NOMO-1 treated with dmso at 0.1 percent for 144 hours (cell line): ENCODE results near the gene RIN3.
"Not testable (repeated sequence)": the region's sequence is repeated elsewhere in the genome, so short reads cannot be mapped to it uniquely, and the experiment has no call there.

Experiments
- DNase-seq: peaks from one replicate; lab custom pipeline; 2025; ENCODE audit not compliant: unreplicated experiment; lab: John Stamatoyannopoulos, UW

RIN3 gene

DNA sequence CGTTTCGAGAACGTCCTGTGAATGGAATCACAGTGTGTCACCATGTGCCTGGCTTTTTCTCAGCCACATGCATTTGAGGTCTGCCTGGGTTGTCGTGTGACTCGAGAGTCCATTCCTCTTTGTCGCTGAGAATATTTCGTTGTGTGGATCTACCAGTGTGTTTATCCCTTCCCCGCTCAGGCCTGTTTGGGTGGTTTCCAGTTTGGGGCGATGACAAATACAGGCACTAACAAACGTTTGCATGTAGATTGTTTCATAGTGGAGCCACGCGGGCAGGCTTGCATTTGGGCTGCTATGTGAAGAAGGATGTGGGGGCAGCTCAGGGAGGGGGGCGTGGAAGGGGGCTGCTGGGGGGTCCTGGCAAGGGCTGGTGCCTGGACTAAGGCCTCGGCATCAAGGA is 14.1 kb downstream of the RIN3 start:
- no peak for DNase-seq

DNA sequence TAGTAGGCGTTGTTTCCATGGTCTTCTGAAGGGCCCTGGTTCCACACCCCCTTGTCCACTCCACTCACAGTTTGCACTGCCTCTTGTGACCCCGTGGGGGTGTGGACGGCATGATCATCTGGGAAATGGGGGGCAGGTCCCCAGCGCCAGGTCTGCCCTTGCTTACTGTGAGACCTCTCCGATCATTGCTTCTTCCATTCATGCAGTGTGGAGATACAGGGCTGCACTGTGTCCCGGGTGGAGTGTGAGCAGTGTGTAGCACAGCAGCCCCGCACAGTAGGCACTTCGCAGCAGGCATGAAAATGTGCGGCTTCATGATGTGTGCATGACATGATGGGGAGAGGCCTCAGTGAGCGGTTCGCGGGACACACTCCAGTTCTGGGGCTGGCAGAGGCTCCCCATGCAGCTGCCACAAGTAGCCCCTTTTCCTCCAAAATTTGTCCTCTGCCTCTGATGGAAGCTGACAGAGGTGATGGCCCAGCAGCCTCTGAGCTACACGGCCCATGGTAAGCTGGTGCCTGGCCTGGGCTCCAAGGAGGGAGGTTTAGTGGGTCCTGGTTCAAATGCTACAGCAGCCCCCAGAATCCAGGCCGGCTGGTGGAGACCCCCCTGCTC is 15.0 kb downstream of the RIN3 start:
- no peak for DNase-seq

DNA sequence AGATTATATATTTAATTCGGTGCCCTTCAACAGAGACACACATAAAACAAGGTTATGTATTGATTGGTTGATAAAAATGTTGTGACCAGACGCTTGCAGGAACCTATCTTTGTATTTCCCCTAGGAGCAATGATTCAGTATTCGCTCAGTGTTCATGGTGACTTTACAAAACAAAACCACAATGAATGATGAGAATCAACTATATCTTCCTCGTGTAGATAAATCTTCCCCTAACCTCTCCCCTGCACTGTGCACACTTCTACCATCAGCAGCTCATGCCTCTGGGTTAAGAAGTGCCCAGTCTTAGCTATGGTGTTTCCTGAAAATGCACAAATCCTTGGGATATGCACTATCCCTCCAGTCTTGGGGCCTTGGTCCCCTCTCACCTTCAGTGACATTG is 16.3 kb downstream of the RIN3 start:
- no peak for DNase-seq

DNA sequence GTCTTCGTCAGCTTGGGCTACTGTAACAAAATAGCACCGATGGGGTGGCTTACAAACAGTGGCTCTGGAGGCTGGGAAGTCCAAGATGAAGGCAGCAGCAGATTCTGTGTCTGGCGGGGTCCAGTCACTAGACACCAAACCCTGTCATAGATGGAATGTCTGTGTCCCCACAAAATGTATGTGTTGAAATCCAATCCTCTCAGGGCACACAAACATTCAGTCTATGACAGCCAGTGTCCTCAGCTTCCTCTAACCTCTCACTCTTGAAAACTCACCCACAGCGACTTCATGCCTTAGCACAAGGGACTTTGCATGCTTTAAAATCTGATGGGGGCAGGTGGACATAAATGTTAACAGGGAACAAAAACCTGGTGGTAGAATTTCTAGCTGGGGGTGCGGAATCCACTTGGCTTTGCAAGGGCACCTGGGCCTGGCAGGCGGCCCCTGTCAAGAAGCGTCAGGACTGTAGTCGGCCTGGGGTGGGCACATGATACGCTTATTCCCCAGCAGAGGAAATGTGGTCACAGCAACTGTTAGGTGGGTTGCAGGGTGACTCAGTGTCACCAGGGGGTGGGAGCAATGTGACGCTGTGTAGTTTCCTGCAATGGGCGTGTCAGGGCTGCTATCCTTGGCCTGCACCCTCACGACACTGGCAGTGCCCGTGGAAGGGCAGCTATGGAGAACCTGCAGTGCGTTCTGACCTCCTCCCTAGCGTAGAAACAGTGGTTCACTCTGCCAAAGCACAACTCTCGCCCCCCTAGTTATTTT is 17.7 kb downstream of the RIN3 start:
- DNase-seq, result no peak

DNA sequence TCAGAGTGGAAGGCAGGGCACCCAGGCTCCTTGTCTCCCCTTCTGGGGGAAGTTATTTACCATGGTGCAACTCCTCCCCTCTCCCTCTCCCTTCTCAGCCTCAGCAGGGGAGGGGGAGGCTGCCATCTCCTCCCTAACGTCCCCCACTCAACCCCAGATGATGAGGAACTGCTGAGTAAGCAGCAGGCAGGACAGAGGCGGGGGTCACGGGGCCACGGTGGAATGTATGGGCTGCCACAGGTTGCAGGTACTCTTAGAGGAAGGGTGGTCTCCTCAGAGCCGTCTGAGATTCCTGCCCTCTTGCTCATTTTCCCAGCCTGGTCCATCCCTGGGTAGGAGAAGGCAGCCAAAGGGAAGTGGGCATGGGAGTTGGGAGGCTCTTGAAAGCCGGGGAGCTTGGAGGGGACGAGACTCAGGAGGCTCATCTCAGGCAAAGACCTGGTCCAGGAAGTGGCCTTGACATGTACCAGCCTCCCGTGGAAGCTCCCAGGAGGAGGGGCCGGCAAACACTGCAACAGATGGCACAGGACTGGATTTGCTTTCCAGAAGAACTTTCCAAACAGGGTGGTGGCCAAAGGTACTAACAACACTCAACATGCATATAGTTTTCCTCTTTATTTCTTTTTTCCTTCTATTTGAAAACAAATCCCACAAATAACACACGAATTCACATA is 19.0 kb downstream of the RIN3 start:
- no peak for DNase-seq

DNA sequence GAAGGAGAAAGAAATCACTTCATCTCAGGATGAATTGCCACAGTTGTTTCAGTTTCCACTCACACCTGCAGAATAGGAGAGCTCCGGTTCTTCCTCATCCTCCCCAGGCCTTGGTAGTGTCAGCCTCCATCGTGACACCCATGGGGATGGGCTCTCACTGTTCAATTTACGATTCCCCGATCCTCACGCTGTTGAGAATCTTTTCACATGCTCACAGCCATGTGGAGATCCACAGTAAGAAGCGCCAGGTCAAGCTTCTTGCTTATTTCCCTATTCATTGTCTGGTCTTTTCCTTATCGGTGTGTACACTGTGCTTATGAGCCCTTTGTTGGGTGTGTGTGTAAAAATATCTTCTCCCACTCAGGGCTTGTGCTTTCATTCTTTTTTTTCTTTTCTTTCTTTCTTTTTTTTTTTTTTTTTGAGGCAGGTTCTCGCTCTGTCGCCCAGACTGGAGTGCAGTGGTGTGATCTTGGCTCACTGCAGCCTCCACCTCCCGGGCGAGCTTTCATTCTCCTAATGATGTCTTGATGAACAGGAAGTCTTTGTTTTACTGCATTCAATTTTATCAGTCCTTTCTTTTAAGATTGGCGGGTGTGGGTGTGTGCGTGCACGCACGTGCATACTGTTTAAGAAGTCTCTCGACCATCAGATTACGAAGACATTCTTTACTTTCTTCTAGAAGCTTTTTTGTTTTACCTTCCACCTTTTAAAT is 21.5 kb downstream of the RIN3 start:
- no peak for DNase-seq

DNA sequence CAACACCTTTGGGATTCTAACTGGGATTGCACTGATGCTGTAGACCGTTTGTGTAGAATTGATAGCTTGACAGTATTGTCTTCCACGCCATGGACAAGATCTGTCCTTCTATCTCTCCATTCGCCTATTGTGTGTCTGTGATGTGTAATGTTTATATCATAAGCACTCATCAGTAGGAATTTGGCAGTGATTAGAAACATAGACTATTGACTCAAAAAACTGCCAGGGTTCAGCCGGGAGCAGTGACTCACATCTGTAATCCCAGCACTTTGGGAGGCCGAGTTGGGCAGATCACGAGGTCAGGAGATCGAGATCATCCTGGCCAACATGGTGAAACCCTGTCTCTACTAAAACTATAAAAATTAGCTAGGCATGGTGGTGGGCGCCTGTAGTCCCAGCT is 22.6 kb downstream of the RIN3 start:
- DNase-seq, result not testable (repeated sequence)

DNA sequence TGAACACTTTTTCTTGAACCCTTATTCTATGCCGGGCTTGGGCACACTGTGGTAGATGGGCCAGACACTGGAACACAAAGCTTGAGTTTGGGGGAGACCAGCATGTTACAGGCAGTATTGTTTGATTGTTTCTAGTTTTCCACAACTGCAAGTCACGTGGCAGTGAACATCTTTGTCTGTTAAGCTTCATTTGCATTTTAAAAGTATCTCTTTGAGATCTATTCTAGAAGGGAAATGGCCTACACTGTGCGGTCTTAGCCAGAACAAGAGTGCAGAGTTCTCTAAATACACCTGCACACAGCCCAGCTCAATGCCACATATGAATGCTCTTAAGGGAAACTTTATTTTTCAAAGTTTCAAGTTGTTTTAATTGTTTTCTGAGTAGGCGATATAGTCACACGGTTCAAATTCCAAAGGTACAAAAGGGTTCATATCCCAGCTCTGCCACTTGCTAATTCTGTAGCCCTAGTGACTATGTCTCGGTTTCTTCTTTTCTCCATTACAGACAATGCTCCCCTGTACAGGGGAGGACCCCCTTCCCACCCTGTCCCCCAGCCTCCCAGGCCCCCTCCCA is 24.9 kb downstream of the RIN3 start:
- DNase-seq, result no peak

DNA sequence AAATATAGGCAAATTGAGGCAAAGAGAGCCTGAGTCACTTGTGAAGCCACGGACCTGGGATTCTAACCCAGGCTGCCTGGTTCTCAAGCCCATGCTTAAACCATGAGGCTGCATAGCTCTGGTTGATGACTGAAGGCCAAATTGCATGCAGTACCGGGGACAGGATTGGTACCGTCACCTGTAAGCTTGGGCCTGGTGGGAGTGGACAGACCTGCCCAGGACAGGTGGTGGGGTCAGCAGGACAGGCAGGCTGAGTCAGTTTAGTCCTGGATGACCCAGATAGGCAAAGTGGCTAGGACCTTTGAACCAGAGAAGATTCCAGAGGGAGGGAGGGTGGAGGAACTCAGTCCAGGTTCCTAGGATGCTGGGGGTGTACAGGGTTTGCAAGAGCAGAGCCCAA is 25.8 kb downstream of the RIN3 start:
- no peak for DNase-seq

DNA sequence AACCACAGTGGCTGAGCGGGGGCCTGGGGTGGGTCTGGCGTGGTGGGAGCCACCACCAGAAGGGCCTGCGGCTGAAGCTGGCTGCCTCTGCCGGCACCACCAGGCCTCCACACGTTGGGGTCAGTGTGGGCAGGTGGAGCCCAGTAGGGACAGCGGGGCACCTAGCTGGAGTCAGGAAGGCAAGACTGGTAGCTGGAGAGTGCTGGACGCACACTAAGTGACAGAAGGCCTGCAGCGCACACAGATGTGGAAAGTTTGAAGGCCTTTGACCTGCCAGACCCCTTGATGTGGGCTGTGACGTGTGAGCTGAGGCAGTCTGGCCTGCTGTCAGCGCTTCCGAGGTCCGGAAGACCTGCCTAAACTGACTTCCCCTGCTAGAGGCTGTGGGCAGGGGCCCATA is 26.3 kb downstream of the RIN3 start:
- no peak for DNase-seq

DNA sequence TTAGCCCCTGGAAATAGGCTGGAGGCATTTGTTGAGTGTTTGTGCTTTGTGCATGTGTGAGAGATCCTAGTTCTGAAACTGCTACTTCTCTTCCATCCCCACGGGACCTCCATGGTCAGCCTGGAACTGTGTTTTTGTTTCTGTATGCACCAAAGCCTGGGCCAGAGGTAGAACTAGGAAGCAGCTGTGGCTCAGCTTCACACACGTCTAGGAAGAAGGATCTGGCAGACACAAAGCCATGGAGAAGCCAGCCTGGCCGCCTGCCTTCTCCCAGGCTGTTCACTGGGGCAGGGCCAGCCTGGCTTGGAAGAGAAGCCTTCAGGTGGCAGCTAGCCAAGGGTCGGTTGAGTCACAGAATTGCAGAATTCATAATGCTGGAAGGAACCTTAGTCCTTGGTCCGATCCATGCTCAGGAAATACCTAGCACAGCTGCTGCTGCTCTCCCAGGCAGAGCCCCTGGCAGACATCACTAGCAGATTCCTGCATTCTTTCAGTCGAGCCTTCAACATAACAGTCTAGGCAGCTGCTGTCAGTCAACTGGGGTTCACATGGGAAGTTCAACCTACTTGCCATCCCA is 27.0 kb downstream of the RIN3 start:
- DNase-seq, result no peak

DNA sequence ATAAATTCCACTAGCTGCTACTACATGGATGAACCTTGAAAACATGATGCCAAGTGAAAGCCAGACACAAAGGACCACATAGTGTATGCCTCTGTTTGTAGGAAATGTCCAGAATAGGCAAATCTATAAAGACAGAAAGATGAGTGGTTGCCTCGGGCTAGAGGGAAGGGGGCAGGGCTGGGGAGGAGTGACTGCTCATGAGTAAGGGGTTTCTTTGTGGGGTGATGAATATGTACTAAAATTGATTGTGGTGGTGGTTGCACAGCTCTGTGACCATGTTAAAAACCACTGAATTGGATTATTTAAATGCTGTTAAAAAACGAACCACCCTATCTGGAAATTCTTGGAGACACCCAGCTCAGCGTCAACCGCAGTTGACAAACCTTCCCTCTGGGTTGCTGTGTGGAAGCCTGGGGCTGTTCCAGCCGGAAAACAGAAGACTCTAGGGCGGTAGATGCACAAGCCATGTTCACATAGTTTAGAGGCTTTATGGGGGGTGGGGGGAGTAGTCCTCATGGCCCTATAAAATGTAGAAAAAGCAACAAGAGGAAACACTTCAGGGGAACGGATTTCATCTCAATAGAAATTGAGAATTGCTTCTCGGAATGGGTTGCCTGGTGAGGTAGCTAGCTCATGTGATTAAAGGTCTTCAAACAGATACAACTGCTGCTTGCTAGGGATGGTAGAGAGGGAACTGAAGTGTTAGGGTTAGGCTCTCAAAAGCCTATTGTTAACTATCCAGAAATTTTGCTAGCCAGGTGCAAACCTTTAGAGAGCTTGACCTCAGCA is 29.4 kb downstream of the RIN3 start:
- no peak for DNase-seq

DNA sequence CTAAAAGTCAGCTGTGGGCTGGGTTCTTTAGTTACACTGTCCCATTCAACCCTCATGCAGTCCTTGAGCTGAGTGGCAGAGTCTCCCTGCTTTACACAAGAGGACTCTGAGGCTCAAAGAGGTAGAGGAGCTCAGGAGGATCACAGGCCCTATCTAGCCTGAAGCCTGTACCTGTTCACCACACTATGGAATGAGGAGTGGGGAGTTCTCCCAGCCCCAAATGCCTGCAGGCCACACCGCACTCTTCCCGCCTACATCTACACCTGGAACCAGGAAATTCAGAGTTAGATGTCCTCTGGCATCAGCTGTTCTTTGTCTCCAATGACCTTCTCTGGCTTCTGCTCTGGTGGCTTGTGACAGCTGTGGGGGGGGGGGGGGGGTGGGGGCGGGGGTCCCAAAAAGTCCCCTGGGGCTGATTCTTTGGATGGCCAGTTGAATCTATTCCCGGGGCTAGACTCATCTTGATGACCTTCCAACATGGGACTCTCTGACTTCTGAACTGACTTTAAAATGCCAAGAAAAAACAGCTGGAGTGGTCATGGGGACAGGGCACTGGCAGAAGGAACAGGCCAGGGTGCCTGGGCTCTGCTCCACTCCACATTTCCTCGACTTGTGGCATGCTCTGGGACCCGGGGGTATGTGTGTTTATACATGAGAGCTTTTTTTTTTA is 30.6 kb downstream of the RIN3 start:
- no peak for DNase-seq

DNA sequence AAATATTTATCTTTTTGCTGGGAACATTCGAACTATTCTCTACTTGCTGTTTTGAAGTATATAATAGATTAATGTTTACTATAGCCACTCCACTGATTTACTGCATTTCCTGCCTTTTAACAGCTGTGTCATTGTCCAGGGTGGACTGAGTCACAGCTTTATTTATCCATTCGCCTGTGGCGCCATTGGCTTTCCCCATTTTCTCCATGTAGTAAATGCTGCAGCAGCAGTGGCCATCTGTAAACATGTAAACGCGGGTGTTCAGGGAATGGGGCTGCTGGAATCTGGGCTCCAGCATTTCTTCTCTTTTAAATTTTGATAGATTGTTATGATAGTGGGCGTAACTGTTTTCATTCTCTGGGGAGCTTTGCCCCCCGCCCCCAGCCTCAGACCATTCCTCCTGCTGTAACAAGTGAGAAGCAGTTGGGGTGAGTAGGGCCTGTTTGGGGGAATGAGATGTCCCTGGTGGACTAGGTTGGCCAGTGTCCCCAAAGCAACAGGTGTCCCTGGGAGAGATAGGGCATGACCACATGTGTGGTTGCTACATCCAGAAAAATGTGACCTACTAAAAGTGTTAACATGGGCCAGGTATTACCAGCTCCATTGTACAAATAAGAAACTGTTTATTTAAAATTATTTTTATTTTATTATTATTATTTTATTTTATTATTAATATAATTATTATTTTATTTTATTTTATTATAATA is 32.9 kb downstream of the RIN3 start:
- DNase-seq, result no peak

DNA sequence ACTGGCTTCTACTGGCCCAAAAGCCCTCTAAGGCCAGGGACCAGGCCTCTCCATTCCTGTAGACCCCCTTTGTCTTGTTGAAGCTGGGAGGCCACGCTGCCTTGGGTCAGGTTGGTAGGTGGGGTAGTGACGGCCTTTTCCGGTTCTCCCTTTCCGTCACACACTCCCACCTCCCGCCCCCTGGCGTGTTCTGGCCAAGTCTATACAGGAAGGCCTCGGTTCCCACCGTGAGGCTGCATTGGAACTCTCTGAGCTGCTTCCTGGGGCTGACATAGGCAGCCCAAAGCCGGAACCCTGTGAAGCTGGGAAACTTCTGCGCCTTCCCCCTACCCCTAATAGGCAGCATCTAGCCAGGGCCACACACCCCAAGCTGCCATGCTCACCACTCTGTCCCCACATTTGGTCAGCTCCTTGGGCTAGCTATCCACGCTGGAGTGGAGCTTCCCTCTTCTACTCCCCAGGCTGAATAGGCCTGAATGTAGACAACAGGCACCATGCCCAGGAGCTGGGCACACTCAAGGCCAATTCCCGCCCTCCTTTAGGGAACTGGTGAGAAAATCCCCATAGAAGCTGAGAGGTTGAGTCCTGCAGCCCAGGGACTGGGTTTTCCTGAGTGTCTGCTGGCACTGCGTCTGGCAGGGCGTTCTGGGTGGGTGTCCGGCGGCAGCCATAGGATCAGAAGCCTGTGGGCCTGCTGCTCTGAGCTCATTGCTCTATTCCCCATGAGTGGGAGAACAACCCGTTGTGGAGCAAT is 35.7 kb downstream of the RIN3 start:
- DNase-seq, result no peak

DNA sequence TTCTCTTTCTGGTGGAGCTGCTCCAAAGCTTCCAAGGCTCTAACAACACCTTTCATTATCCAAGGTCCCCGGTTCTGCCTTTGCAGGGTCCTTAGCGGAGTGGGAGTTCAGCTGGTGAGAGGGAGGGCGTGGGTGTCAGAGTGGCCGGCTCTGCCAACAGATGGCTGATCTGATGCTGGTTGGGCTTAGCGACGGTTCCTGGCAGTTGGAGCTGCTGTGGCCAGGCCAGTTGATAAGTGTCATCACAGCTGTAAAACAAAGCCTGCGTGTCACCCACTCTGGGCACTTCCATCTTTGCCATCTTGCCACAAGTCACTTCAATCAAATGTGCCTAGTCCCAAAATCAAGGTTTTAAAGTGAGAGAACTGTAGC is 36.3 kb downstream of the RIN3 start:
- DNase-seq, result no peak

DNA sequence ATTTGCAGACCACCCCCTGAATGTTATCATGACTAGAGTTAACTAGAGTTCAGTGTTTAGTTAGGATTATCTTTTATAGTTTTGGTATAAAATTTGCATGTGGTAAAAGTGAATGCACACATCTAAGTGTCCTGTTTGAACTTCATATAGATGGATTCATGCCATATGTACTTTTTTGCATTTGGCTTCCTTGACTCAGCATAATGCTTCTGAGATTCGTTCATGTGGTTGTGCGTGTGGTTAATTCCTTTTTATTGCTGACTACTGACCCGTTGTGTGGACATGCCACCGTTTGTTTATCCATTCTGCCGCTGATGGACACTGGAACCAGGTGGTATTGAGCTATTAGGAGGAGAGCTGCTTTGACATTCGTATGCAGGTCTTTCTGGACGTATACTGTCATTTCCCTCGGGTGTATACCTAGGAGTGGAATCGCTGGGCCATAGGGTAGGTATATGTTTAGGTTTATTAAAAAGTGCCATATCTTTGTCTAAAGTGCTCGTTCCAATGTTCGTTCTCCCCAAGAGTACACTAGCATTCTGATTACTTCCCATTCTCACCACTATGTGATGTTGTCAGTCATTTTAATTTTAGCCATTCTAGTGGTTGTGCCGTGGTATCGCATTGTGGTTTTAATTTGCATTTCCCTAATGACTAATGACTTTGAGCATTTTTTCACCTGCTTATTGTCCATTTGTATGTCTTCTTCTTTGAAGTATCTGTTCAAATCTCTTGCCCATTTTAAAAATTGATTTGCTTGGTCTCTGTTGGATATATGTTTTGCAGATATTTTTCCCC is 37.7 kb downstream of the RIN3 start:
- DNase-seq, result peak; percentile 45

DNA sequence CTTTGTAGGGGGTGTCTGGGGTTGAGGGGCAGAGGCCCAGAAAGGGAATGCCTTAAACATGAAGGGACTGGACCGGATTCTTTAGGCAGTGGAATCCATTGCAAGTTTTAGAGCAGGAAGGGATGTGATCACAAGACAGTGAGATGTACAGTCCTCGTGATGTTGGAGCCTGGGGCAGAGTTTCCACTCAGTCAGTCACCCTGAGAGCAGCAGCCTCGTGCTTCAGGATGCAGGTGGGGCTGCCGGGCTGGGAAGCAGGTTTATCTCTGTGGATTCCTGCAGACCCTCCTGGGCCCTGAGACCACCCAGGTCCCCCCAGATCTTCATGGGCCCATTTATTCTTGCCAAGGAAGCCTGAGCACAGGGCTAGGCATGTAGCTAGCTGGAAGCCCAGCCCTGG is 38.5 kb downstream of the RIN3 start:
- DNase-seq, result no peak
